ENCODE data around the gene EIF4A3.

EIF4A3 gene

GRCh38 chr17:80111702-80112470 is 35.0 kb downstream of the EIF4A3 start:
- DNase-seq (ENCODE audit: low spot score), result peak; percentile 61

- DNase-seq (ENCODE audit: low spot score), result peak; percentile 59
Observed at GRCh38 chr17:80110927-80111701, 35.8 kb downstream of the EIF4A3 start.

GRCh38 chr17:80110447-80110812 is 36.5 kb downstream of the EIF4A3 start:
- DNase-seq (ENCODE audit: low spot score), result no peak

- DNase-seq (ENCODE audit: low spot score), result peak; percentile 61
Observed at GRCh38 chr17:80109713-80110446, 37.0 kb downstream of the EIF4A3 start.

- DNase-seq (ENCODE audit: low spot score), result peak; percentile 55
Observed at GRCh38 chr17:80109066-80109660, 37.8 kb downstream of the EIF4A3 start.

- DNase-seq (ENCODE audit: low spot score), result peak; percentile 56
Observed at GRCh38 chr17:80108036-80108971, 38.6 kb downstream of the EIF4A3 start.

GRCh38 chr17:80107231-80108021 is 39.5 kb downstream of the EIF4A3 start:
- no peak for DNase-seq (ENCODE audit: low spot score)

GRCh38 chr17:80106751-80107150 is 40.2 kb downstream of the EIF4A3 start:
- no peak for DNase-seq (ENCODE audit: low spot score)

- peak; percentile 79 for DNase-seq (ENCODE audit: low spot score)
Observed at GRCh38 chr17:80106176-80106575, 40.8 kb downstream of the EIF4A3 start.

- DNase-seq (ENCODE audit: low spot score), result peak; percentile 66
Observed at GRCh38 chr17:80105762-80106161, 41.2 kb downstream of the EIF4A3 start.

GRCh38 chr17:80104956-80105375 is 42.0 kb downstream of the EIF4A3 start:
- no peak for DNase-seq (ENCODE audit: low spot score)

GRCh38 chr17:80104321-80104955 is 42.5 kb downstream of the EIF4A3 start:
- DNase-seq (ENCODE audit: low spot score), result peak; percentile 58

GRCh38 chr17:80103449-80104085 is 43.4 kb downstream of the EIF4A3 start:
- DNase-seq (ENCODE audit: low spot score), result no peak

- DNase-seq (ENCODE audit: low spot score), result peak; percentile 65
Observed at GRCh38 chr17:80102664-80103448, 44.1 kb downstream of the EIF4A3 start.

GRCh38 chr17:80101946-80102663 is 44.8 kb downstream of the EIF4A3 start:
- DNase-seq (ENCODE audit: low spot score), result peak; percentile 66

- DNase-seq (ENCODE audit: low spot score), result peak; percentile 94
Observed at GRCh38 chr17:80101011-80101945, 45.6 kb downstream of the EIF4A3 start, which contains the start of gene GAA. TSS of gene GAA (plus strand) at chr17:80101581. CDS start at chr17:80104587, 3,006 bp downstream.

- no peak for DNase-seq (ENCODE audit: low spot score)
Observed at GRCh38 chr17:80100035-80100323, 46.9 kb downstream of the EIF4A3 start.

Measured in left forelimb (tissue), 1 donor.